Measurements from ENCODE around the gene NBEAL1. TPM values are rescaled to one million over a fixed set of nuclear protein-coding genes. Genes with fewer than 3 reads are reported as not detected.
"Not testable (repeated sequence)": the region's sequence is repeated elsewhere in the genome, so short reads cannot be mapped to it uniquely, and the experiment has no call there.

The NBEAL1 gene
- total and polyA plus RNA-seq, 2 of the 8 experiments (the other 6 are each of a cell fraction or from before 2014, with no cell fraction given) = 2.3 to 10.7 TPM

DNA sequence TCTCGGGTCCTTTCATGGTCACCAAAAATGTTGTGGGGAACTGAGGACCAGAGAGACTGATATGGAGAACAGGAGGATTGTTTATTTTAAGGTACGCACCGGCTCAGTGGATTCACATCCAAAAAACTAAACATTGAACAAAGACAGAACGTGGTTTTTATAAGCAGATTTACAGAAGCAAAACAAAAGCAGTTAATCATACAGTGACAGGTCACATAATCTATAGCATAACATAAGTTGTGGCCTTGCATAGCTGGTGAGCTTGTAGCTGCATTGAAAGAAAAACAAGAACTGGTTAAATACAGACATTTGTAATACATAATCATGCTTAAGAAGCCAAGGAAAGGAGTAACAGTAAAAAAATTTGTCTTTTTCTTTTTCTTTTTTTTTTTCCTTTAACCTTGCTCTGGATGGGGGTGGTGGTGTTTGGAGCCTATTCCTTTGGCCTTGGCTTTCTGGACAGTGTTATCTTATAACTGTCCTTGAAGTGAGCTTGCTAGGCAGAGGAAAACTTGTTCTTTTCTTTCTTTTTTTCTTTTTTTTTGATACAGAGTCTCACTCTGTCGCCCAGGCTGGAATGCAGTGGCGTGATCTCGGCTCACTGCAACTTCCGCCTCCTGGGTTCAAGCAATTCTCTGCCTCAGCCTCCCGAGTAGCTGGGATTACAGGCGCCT is 238.9 kb downstream of the NBEAL1 start:
- not testable (repeated sequence) for H3K4me1 ChIP-seq (replicated peaks in 1 of 4; ENCODE audit: control insufficient read depth in 3 of 4, insufficient read depth in 4 of 4, low read length in 3 of 4); H3K4ac ChIP-seq (replicated peaks; ENCODE audit: insufficient read length, low read depth, low read length); H2AFZ ChIP-seq (ENCODE audit: low read length); H3K9me3 ChIP-seq (ENCODE audit: insufficient read depth in 2 of 2, low read depth in 1 of 2, low read length in 1 of 2); H4K91ac ChIP-seq (replicated peaks; ENCODE audit: insufficient read length, low read length); H3K23me2 ChIP-seq (ENCODE audit: low read depth, low read length); H2BK5ac ChIP-seq (ENCODE audit: low read depth, low read length); H2BK120ac ChIP-seq (replicated peaks; ENCODE audit: low read depth, low read length); H4K5ac ChIP-seq (ENCODE audit: insufficient read length, low read depth, low read length); H3K4me3 ChIP-seq (ENCODE audit: extremely low read depth in 1 of 4, insufficient read depth in 2 of 4, low read depth in 3 of 4, low read length in 4 of 4); FAIRE-seq; H3K14ac ChIP-seq (ENCODE audit: insufficient read length); H3K23ac ChIP-seq (ENCODE audit: insufficient read length); H3K79me1 ChIP-seq (ENCODE audit: low read depth, low read length); H3K79me2 ChIP-seq (ENCODE audit: control insufficient read depth in 1 of 2, insufficient read depth in 2 of 2, low read length in 2 of 2); H4K8ac ChIP-seq (ENCODE audit: extremely low read depth, insufficient read depth, low read length); H3K4me2 ChIP-seq (ENCODE audit: insufficient read depth in 1 of 2, low read depth in 2 of 2, low read length in 2 of 2); H2BK15ac ChIP-seq (ENCODE audit: low read length); DNase-seq (ENCODE audit: low read depth in 1 of 2, low spot score in 2 of 2); H4K20me1 ChIP-seq (replicated peaks in 1 of 2; ENCODE audit: control insufficient read depth in 1 of 2, insufficient read depth in 2 of 2, low read length in 2 of 2); H3K56ac ChIP-seq (replicated peaks; ENCODE audit: insufficient read length, low read depth, low read length); H3K27me3 ChIP-seq (replicated peaks in 1 of 4; ENCODE audit: control insufficient read depth in 3 of 4, extremely low read depth in 1 of 4, insufficient read depth in 3 of 4, low read length in 3 of 4); H2BK20ac ChIP-seq (ENCODE audit: low read length); H3K18ac ChIP-seq (ENCODE audit: extremely low read depth, low read length); H2BK12ac ChIP-seq (ENCODE audit: low read depth, low read length); H2AK5ac ChIP-seq (ENCODE audit: low read depth, low read length); H3K27ac ChIP-seq (ENCODE audit: low read depth, low read length); H3K9ac ChIP-seq (replicated peaks in 1 of 4; ENCODE audit: extremely low read depth in 1 of 4, low read depth in 3 of 4, low read length in 3 of 4)
- CTCF ChIA-PET (ENCODE audit: partially characterized antibody) = interaction anchor here (0.6 kb wide), 2 partner anchors 62 to 144 kb away, joined by 3 read pairs; no protein-coding TSS in a partner anchor
- peaks cover 0 to 31% (median 12%) of the 10 kb centered on the region in 4 experiments; a peak in 7 of 8 replicates for H3K36me3 ChIP-seq (ENCODE audit: control insufficient read depth in 2 of 4, insufficient read depth in 4 of 4, low read length in 3 of 4)
- 85% methylated on average over 10 of the region's 10 CpGs; no CpG with 5 or more reads in 1 of the 2 experiments for WGBS, 2 experiments (ENCODE audit: extremely low coverage in 1 of 2, insufficient coverage in 1 of 2, insufficient read length in 1 of 2, insufficient replicate concordance in 2 of 2, low coverage in 1 of 2, low lambda C conversion rate in 2 of 2, missing lambda C conversion rate in 1 of 2)
- POLR2A ChIA-PET (ENCODE audit: partially characterized antibody) = interaction anchor here (0.7 kb wide), 1 partner anchor 693 kb away, joined by 3 read pairs; no protein-coding TSS in a partner anchor
